Stimulated activated CD8-positive, alpha-beta memory T cell treated with anti-CD3 and anti-CD28 coated beads, Interleukin-4, amount 100 ng/mL, for 24 hours (primary cell): Measurements from ENCODE around the gene DLGAP4.

Source experiments
- DNase-seq: peaks from one replicate; pipeline ENCODE4 v3.0.0-alpha.2; 2020; ENCODE audit warnings: low read depth

The DLGAP4 gene

GRCh38 chr20:36454332-36454697 lies 148.2 kb downstream of the DLGAP4 start:
- DNase-seq: no peak

- no peak for DNase-seq
These were observed 148.7 kb downstream of the DLGAP4 start for GRCh38 chr20:36454698-36455427.

- no peak for DNase-seq
These were observed 150.0 kb downstream of the DLGAP4 start for GRCh38 chr20:36455972-36456625.

- peak; percentile 86 for DNase-seq
These were observed 154.8 kb downstream of the DLGAP4 start for GRCh38 chr20:36460648-36461599.

- no peak for DNase-seq
These were observed 155.7 kb downstream of the DLGAP4 start for GRCh38 chr20:36461600-36462439.

- no peak for DNase-seq
These were observed 156.5 kb downstream of the DLGAP4 start for GRCh38 chr20:36462440-36463211.

GRCh38 chr20:36463212-36464061 lies 157.3 kb downstream of the DLGAP4 start:
- DNase-seq: no peak

GRCh38 chr20:36465109-36466080 lies 159.3 kb downstream of the DLGAP4 start:
- DNase-seq: no peak

- no peak for DNase-seq
These were observed 159.9 kb downstream of the DLGAP4 start for GRCh38 chr20:36466089-36466488.

GRCh38 chr20:36467076-36467999 lies 161.2 kb downstream of the DLGAP4 start:
- DNase-seq: no peak

- DNase-seq: no peak
These were observed 162.2 kb downstream of the DLGAP4 start for GRCh38 chr20:36468149-36469000.

- DNase-seq: no peak
These were observed 163.8 kb downstream of the DLGAP4 start for GRCh38 chr20:36469973-36470372.

- no peak for DNase-seq
These were observed 165.9 kb downstream of the DLGAP4 start for GRCh38 chr20:36471885-36472636.

GRCh38 chr20:36472637-36473090 lies 166.5 kb downstream of the DLGAP4 start:
- no peak for DNase-seq

GRCh38 chr20:36473164-36473563 lies 167.0 kb downstream of the DLGAP4 start:
- no peak for DNase-seq

- no peak for DNase-seq
These were observed 168.4 kb downstream of the DLGAP4 start for GRCh38 chr20:36474563-36474962.
